Fibroblast of skin of scalp (primary cell): ENCODE data around the gene ERP44. TPM values are rescaled to one million over a fixed set of nuclear protein-coding genes. Genes with fewer than 3 reads are reported as not detected.
"Not testable (repeated sequence)": the region's sequence is repeated elsewhere in the genome, so short reads cannot be mapped to it uniquely, and the experiment has no call there.

ENCODE experiments used
- DNase-seq: peaks from one replicate; pipeline ENCODE4 v3.0.0-alpha.2; 2013
- polyA plus RNA-seq, 2 experiments: library from polyadenylated mRNA; unstranded; fragments of 120-200 nt; gene quantifications; one replicate each; pipeline ENCODE4 v1.2.1, GENCODE V29; 2013; ENCODE audit not compliant: insufficient read length in 2 of 2

Gene ERP44
- polyA plus RNA-seq (2013, experiment 1 of 2; ENCODE audit: insufficient read length), result 22.4 TPM
- polyA plus RNA-seq (2013, experiment 2 of 2; ENCODE audit: insufficient read length), result 24.7 TPM

DNA sequence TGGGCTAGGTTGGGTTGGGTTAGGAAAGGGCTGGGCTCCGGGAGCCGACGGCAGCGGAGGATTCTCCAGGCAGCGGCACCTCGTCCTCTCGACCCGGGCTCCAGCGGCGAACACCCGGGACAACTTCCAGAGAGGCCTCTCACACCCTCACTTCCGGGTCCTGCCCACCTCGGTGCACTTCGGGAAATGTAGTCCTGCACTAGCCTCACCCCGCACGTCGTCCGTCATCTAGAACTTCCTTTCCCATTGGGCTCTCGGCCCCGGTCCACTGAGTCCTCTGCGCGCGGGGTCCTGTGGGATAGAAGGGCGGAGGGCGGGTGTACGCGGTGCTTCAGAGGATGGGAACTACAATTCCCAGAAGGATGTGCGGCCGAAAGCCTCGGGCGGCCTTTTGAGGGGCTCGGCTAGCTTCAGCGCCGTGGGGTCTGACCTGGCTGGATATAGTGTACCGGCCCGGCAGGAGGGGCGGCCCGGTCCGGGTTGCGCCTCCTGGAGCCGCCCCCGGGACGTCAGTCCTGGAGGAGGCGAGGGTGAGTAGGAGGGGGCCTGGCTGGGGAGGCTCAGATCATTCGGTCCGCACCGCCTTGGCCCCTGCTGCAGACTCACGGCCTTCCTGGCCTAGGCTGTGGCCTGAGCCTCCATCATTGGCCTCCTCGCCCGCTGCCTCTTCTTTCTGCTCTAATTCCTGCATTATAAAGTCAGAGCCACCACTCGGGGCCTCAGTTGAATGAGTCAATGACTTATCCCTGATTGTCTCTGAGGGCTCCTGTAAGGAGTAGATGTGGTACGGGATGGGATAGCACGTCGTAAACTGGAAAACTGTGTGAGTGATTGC, at the start of gene ERP44, which contains the start of gene INVS:
Gene ERP44, minus strand, starts transcription at position 114 of the 835 bp plus-strand sequence. CDS start 160 bp downstream, outside the sequence.
Gene INVS, plus strand, starts transcription at position 357 of the 835 bp plus-strand sequence. CDS start 5,279 bp downstream, outside the sequence.
- DNase-seq, result peak; percentile 99

DNA sequence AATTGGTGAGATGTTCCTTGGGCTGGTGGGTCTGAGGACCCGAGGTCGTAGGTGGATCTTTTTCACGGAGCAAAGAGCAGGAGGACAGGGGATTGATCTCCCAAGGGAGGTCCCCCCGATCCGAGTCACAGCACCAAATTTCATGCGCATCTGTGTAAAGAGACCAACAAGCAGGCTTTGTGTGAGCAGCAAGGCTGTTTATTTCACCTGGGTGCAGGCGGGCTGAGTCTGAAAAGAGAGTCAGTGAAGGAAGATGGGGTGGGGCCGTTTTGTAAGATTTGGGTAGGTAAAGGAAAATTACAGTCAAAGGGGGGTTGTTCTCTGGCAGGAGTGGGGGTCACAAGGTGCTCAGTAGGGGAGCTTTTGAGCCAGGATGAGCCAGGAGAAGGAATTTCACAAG, 47.2 kb upstream of the ERP44 start:
- not testable (repeated sequence) for DNase-seq

- DNase-seq, result not testable (repeated sequence)
Measured at GRCh38 chr9:100145167-100145934, 46.6 kb upstream of the ERP44 start.

- DNase-seq, result not testable (repeated sequence)
Measured at GRCh38 chr9:100141862-100142261, 43.1 kb upstream of the ERP44 start.

DNA sequence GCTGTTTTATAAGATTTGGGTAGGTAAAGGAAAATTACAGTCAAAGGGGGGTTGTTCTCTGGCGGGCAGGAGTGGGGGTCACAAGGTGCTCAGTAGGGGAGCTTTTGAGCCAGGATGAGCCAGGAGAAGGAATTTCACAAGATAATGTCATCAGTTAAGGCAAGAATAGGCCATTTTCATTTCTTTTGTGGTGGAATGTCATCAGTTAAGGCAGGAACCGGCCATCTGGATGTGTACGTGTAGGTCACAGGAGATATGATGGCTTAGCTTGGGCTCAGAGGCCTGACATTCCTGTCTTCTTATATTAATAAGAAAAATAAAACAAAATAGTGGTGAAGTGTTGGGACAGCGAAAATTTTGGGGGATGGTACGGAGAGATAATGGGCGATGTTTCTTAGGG, 41.5 kb upstream of the ERP44 start:
- DNase-seq, result not testable (repeated sequence)

- DNase-seq, result not testable (repeated sequence)
Measured at GRCh38 chr9:100136799-100137198, 38.0 kb upstream of the ERP44 start.

DNA sequence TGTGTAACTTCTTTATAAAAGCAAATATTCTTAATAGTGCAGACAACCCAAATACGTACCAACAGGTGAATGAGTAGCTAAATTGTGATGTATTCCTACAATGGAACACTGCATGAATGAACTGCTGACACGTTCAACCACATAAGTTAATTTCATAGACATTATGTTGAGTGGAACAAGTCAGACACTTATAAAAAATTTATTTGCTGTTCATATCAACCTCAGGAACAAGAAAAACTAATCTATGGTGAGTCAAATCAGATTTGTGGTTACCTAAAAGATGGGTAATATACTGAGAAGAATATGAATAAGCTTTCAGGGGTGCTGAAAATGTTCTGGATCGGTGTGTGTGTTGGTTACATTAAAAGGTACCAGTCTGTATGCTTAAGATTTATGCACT, 35.9 kb upstream of the ERP44 start:
- DNase-seq, result no peak

DNA sequence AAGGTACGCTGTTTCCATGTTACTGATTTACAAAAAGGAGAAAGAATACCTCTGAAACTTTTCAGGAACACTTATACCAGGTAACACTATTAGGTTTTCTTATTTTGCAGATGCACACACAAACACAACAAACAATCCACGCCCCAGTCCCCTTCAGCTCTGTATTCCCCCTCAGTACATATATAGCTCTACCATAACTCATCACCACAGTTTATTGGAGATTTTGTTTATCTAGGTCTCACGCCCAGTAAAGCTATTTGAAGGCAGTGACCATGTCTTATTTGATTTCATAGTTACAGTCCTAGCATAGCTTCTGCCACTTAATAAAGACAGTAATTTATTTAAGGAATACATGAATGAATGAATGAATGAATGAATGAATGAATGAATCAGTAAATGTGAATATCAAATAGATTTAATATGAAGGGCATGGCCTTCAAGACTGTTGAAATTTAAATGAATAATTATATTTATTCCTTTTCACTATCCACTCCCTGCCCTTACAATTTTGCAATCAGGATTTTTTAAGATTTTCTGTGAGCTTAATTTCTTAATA, 33.2 kb upstream of the ERP44 start:
- no peak for DNase-seq

GRCh38 chr9:100131216-100131615, 32.4 kb upstream of the ERP44 start:
- no peak for DNase-seq

DNA sequence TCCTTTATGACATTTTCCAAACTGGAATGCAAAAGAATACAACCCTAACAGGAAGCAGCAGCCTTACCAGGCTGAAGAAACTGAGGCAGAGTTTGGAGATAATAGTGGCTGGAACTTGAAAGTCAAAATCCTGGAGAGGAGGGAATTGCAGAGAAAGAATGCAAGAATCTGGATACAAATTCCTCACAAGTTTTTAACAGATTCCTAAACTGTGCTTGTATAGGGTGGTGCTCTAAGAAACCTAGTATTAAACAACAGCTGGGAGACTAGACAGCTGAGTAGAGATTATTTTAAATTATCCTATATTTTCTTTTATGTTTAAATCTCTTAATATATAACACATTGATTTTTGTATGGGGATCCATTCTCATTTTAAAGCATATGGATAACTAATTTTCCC, 31.0 kb upstream of the ERP44 start:
- DNase-seq, result peak; percentile 9

GRCh38 chr9:100126423-100126822, 27.6 kb upstream of the ERP44 start:
- DNase-seq, result no peak

- DNase-seq, result no peak
Measured at GRCh38 chr9:100125910-100126309, 27.1 kb upstream of the ERP44 start.

GRCh38 chr9:100125236-100125635, 26.4 kb upstream of the ERP44 start:
- no peak for DNase-seq

- DNase-seq, result no peak
Measured at GRCh38 chr9:100120286-100120685, 21.5 kb upstream of the ERP44 start.

GRCh38 chr9:100117316-100117715, 18.5 kb upstream of the ERP44 start:
- no peak for DNase-seq

DNA sequence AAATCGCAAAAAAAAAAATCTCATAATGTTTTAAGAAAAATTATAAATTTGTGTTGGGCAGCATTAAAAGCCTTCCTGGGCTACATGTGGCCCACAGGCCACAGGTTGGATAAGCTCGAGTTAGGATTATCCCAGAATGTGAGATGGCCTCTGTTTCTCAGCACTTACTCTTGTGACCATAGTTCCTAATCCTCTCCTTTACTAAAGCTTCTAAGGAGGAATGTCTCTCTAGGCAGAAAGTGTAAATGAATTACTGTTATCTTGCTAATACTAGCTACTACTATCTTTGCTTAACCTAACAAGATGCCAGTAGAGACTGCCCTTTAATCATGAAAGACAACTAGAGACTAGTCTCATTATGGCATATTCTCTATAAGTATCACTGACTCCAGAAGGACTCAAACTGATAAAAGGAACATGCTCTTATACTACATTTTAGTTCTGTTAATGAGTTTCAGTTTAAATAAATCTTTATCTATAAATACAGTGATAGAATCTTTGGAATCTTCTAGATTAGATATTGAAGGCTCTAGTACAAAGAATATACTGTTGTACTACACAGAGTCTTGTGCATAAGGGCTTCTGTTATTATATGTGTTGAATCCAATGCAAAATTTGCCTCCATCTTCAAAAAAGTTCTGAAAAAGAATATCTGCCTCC, 14.0 kb upstream of the ERP44 start:
- DNase-seq, result no peak

DNA sequence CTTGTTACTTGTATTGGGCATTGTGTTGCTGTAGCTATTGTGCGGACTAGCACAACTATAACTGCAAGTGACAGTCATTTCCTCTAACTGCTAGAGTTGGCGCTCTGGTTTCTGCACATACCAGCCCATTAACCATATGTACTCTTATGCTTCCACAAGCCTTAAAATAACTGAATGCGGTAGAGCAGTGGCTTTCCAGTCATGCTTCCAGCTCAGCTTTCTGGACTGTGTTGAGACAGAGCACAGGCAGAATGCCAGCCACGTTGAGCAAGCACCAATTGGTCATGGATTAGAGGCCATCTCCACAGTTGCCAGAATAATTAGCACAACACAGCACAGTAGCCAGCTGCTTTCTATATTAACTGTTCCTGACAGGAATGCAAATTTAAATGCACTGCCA, 12.4 kb upstream of the ERP44 start:
- peak; percentile 97 for DNase-seq

DNA sequence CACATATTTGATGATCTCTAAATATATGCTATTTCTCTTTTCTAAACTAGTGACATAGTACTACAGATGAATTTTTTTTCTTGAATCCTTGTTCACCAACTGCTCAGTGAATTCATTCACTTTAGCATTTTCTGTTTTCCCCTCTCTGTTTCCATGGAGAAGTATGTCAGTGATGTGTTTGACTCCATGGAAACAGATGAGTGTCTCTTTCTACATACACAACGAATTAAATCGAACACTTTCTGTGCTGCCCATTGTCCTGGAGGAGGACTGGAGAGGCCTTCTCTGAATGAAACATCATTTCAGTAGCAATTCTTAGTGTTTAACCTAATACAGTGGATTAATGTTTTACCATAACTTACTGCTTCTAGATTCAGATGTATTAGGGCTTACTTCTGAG, 9.8 kb upstream of the ERP44 start:
- DNase-seq, result no peak

- no peak for DNase-seq
Measured at GRCh38 chr9:100106616-100107015, 7.8 kb upstream of the ERP44 start.

GRCh38 chr9:100105861-100106260, 7.1 kb upstream of the ERP44 start:
- no peak for DNase-seq

GRCh38 chr9:100104314-100104713, 5.5 kb upstream of the ERP44 start:
- no peak for DNase-seq

GRCh38 chr9:100101608-100102007, 2.8 kb upstream of the ERP44 start:
- DNase-seq, result no peak
